ENCODE results near the gene CSTB.

DNA sequence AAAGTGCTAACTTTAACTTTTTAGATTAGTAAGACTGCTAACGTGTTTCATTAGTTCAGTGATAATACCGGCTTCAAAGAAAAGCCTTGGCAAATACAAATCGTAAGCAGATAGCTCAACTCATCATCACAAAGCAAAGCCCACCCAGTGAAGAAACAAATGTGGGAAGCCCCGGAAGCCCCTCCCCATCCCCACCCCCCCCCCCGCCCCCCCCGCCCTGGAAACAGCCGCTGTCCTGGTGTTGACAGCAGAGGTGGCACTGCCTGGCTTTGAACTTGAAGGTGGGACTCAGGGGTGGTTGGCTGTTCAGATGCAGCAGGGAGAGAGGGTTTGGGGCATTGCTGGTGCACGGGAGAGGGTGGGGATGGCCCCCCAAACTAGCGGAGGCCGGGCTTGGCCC lies 43.0 kb downstream of the CSTB start:
- TF ChIP-seq, protein P1, sequence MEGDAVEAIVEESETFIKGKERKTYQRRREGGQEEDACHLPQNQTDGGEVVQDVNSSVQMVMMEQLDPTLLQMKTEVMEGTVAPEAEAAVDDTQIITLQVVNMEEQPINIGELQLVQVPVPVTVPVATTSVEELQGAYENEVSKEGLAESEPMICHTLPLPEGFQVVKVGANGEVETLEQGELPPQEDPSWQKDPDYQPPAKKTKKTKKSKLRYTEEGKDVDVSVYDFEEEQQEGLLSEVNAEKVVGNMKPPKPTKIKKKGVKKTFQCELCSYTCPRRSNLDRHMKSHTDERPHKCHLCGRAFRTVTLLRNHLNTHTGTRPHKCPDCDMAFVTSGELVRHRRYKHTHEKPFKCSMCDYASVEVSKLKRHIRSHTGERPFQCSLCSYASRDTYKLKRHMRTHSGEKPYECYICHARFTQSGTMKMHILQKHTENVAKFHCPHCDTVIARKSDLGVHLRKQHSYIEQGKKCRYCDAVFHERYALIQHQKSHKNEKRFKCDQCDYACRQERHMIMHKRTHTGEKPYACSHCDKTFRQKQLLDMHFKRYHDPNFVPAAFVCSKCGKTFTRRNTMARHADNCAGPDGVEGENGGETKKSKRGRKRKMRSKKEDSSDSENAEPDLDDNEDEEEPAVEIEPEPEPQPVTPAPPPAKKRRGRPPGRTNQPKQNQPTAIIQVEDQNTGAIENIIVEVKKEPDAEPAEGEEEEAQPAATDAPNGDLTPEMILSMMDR (IDR thresholded peaks at IDR 0.05; ENCODE audit: low read depth, low read length): no peak
- TF ChIP-seq, protein P2, sequence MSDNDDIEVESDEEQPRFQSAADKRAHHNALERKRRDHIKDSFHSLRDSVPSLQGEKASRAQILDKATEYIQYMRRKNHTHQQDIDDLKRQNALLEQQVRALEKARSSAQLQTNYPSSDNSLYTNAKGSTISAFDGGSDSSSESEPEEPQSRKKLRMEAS (IDR thresholded peaks at IDR 0.05; ENCODE audit: low read depth, low read length): no peak
